H1 (cell line): Measurements from ENCODE around the gene WRAP53. TPM values are rescaled to one million over a fixed set of nuclear protein-coding genes. Genes with fewer than 3 reads are reported as not detected.
A peak's percentile ranks its signal among the peaks of the same experiment; 100 is the strongest.

Source experiments
- CEBPB ChIP-seq: IDR thresholded peaks from 2 replicates; pipeline ENCODE4 v1.6.1; 2012; ENCODE audit warnings: low read depth, low read length
- CHD2 ChIP-seq: IDR thresholded peaks from 2 replicates; pipeline ENCODE4 v1.6.1; 2012; ENCODE audit warnings: low read length, improper control_type of control experiment
- HDAC2 ChIP-seq, 2 experiments: fragments of 300-600 bp in 1 of 2; sonication (generic) in 1 of 2; IDR thresholded peaks; 2 replicates each; pipeline ENCODE4 v1.6.1; 2011 to 2012; ENCODE audit warnings: low read depth in 2 of 2, low read length in 2 of 2, mild to moderate bottlenecking in 2 of 2, moderate library complexity in 2 of 2, borderline replicate concordance in 1 of 2, inconsistent platforms in 1 of 2
- KDM4A ChIP-seq: IDR thresholded peaks from one replicate; pipeline ENCODE4 v1.7.1; 2012; ENCODE audit warnings: low read depth, mild to moderate bottlenecking, moderate library complexity, low read length, inconsistent platforms; ENCODE audit not compliant: severe bottlenecking
- NANOG ChIP-seq: IDR thresholded peaks from 2 replicates; pipeline ENCODE4 v1.6.1; 2011; ENCODE audit warnings: low read length, low read depth, mild to moderate bottlenecking, inconsistent platforms; ENCODE audit not compliant: insufficient read depth, poor library complexity, severe bottlenecking
- SIRT6 ChIP-seq: IDR thresholded peaks from one replicate; pipeline ENCODE4 v1.7.1; 2012; ENCODE audit warnings: low read length, inconsistent platforms
- SIX5 ChIP-seq: IDR thresholded peaks from 2 replicates; pipeline ENCODE4 v1.6.1; 2011; ENCODE audit warnings: mild to moderate bottlenecking, low read depth, low read length
- SRF ChIP-seq: IDR thresholded peaks from 2 replicates; pipeline ENCODE4 v1.6.1; 2011; ENCODE audit warnings: mild to moderate bottlenecking, low read depth, low read length, moderate library complexity
- SUZ12 ChIP-seq: fragments of 200-600 bp; sonication (generic); IDR thresholded peaks from 2 replicates; pipeline ENCODE4 v1.6.1; 2012; ENCODE audit warnings: mild to moderate bottlenecking, inconsistent platforms, low read length, moderate library complexity, mixed read lengths
- polyA plus RNA-seq, 7 experiments: library from polyadenylated mRNA; depleted of rRNA in 3 of 7; stranded (reverse) in 5 of 7; unstranded in 2 of 7; fragments of >200 nt in 5 of 7; fragments of 200-250 nt in 2 of 7; gene quantifications; 1 replicate in 5 of 7; 2 replicates in 1 of 7; 4 replicates in 1 of 7; pipeline versions ENCODE4 v1.2.1 to v1.2.3, GENCODE V29; 2011 to 2013; ENCODE audit warnings: missing spikeins in 2 of 7, mixed read lengths in 2 of 7
- total RNA-seq: library from RNA; stranded (reverse); fragmentation: NEBNext Ultra II Directional; extraction: Animal tissue kit (Norgen Biotek cat#: 25700); gene quantifications from 2 replicates; pipeline ENCODE4 v1.2.1, GENCODE V29; 2021
- TF ChIP-seq, protein P1 (sequence below): IDR thresholded peaks from 2 replicates; pipeline ENCODE4 v1.6.1; 2012; ENCODE audit warnings: inconsistent platforms

Gene WRAP53
- total and polyA plus RNA-seq, 2 of the 8 experiments (the other 6 are each of a cell fraction or from before 2014, with no cell fraction given): 29.2 to 30.1 TPM

DNA sequence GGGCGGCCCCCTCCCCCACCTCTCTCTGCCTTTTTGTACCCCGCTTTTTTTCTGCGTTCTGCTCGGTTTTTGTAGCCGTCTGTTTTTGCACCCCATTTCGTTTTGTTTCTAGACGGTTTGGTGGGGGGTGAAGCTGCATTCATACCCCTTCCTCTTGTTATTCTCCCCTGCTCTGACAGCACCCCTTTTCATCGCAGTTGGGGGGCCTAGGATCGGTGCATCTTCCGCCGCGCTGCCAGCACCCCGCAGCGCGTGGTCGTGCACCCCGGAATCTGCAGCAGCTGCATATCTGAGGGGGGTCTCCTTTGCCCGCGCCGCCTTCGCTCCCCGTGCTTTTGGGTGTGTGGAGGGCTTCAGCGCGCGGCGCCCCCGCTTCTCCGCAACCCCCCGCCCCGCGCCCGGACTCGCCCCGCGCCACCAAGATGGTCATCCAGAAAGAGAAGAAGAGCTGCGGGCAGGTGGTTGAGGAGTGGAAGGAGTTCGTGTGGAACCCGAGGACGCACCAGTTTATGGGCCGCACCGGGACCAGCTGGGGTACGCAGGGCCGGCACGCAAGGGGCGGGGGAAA, 37.1 kb upstream of the WRAP53 start (continued):
- TF ChIP-seq, protein P1, sequence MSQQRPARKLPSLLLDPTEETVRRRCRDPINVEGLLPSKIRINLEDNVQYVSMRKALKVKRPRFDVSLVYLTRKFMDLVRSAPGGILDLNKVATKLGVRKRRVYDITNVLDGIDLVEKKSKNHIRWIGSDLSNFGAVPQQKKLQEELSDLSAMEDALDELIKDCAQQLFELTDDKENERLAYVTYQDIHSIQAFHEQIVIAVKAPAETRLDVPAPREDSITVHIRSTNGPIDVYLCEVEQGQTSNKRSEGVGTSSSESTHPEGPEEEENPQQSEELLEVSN: 0 out of 2 replicates have a peak, but pooled peaks have one; percentile 12
- TF ChIP-seq SRF (no peak), CEBPB (no peak), SIRT6 (no peak), SIX5 (no peak), SUZ12 (no peak), HDAC2 (IDR thresholded peaks at IDR 0.05; ENCODE audit: borderline replicate concordance in 1 of 2, low read depth in 2 of 2, low read length in 2 of 2) (peak in 1 of 2 experiments; percentile 12; a peak in 1 of 4 replicates), KDM4A (peak; percentile 58), CHD2 (no peak), NANOG (no peak)
